GM23248 (cell line): Measurements from ENCODE around the gene PFKP.

Experiments used
- EZH2 ChIP-seq: fragments of 200-600 bp; sonication (generic); IDR thresholded peaks from 2 replicates; pipeline ENCODE4 v1.6.1; 2018; ENCODE audit warnings: antibody characterized with exemption, mild to moderate bottlenecking; ENCODE audit not compliant: insufficient read depth, poor library complexity, severe bottlenecking
- EZH2phosphoT487 ChIP-seq: fragments of 200-600 bp; sonication (generic); IDR thresholded peaks from 2 replicates; pipeline ENCODE4 v1.6.1; 2018; ENCODE audit warnings: antibody characterized with exemption, moderate library complexity, mild to moderate bottlenecking, low read depth; ENCODE audit not compliant: insufficient read depth

DNA sequence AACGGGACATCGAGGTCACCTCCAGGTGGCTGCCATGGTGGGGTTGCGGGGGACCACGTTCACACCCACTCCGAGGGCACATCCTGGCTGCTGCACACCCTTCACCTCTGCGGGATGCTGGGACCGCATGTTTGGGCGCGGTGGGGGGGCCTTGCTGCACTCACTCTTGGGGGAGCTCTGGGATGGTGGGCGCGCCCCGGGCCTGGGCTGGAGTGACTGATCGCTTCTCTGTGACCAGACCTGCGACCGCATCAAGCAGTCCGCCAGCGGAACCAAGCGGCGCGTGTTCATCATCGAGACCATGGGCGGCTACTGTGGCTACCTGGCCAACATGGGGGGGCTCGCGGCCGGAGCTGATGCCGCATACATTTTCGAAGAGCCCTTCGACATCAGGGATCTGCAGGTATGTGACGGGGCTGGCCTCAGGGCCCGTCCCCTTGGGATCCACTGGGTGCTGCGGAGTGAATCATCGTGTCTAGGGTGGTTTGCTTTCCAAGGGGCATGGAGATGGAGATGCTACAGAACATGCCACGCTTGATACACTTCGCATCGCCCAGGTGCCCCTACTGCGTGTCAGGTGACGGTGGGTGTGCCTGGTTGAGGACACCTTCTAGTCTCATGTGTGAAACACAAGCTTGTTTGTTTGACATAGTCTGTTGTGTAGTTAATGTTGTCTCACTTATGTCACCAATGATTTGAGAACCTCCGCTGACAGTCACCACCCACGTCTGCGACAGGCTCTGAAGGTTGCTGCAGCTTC lies 62.4 kb downstream of the PFKP start:
- TF ChIP-seq EZH2 (no peak), EZH2phosphoT487 (no peak)
